Measurements from ENCODE around the gene TNFRSF25.

- TF ChIP-seq GATA3 (IDR thresholded peaks at IDR 0.05; ENCODE audit: low read depth, low read length) (no peak), GATA2 (IDR thresholded peaks at IDR 0.05; ENCODE audit: low read depth, low read length) (no peak)
Measured at GRCh38 chr1:6454856-6455751, 10.9 kb downstream of the TNFRSF25 start.
